Measurements from ENCODE around the gene STXBP1. TPM values are rescaled to one million over a fixed set of nuclear protein-coding genes. Genes with fewer than 3 reads are reported as not detected.

STXBP1 gene
- total RNA-seq (ENCODE audit: low replicate concordance): 12.0 and 23.1 TPM in 2 replicates

DNA sequence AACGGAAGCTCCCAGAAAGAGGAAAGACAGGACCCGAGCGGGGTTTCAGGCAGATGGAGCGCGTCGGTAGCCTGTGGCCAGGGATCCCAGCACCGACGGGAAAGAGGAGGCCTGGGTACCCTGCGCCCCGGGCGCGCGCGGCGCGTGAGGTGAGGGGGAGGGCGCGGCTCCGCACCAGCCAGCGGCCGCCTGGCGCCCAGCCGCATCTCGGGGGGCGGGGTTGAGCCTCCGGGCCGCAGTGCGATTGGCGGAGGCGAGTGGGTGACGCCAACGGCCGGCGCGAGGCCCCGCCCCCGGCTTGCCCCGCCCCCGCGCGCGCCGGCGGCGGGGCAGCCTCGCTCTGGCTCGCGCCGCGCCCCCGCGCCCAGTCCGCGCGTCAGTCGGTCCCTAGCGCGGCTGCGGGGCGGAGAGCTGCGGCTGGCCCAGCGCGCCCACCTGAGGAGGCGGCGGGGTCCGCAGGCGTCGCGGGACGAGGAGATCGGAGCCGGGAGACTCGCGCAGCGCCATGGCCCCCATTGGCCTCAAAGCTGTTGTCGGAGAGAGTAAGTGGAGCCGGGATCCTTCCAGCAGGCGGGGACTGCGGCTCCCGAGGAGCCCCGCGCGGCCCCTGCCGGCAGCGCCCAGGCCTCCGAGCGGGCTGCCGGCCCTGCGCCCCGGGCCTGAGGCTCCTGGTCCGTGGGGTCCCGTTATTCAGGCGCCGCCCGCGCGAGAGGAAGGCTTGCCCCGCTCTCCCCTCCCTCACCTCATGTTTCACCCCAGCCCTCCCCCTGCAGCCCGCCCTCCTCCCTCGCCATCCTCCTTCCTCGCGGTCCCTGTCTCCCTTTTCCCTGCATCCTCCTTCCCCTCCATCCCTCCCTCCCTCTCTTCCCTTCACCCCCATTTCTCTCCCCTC lies at the start of gene STXBP1:
TSS of gene STXBP1 (plus strand) at position 379 of the 892 bp plus-strand sequence. CDS start at position 506, 127 bp downstream.
- H3K27me3 Mint-ChIP-seq (ENCODE audit: insufficient read depth, low read depth): peaks cover 20% of the 10 kb centered on the region
- no peak within 1 kb of the TSS for H3K27ac Mint-ChIP-seq
- TF ChIP-seq, protein P1, sequence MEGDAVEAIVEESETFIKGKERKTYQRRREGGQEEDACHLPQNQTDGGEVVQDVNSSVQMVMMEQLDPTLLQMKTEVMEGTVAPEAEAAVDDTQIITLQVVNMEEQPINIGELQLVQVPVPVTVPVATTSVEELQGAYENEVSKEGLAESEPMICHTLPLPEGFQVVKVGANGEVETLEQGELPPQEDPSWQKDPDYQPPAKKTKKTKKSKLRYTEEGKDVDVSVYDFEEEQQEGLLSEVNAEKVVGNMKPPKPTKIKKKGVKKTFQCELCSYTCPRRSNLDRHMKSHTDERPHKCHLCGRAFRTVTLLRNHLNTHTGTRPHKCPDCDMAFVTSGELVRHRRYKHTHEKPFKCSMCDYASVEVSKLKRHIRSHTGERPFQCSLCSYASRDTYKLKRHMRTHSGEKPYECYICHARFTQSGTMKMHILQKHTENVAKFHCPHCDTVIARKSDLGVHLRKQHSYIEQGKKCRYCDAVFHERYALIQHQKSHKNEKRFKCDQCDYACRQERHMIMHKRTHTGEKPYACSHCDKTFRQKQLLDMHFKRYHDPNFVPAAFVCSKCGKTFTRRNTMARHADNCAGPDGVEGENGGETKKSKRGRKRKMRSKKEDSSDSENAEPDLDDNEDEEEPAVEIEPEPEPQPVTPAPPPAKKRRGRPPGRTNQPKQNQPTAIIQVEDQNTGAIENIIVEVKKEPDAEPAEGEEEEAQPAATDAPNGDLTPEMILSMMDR (IDR thresholded peaks at IDR 0.05): peak; percentile 21
- TF ChIP-seq EZH2 (IDR thresholded peaks at IDR 0.05): no peak
- TF ChIP-seq EZH2phosphoT487 (IDR thresholded peaks at IDR 0.05): no peak

DNA sequence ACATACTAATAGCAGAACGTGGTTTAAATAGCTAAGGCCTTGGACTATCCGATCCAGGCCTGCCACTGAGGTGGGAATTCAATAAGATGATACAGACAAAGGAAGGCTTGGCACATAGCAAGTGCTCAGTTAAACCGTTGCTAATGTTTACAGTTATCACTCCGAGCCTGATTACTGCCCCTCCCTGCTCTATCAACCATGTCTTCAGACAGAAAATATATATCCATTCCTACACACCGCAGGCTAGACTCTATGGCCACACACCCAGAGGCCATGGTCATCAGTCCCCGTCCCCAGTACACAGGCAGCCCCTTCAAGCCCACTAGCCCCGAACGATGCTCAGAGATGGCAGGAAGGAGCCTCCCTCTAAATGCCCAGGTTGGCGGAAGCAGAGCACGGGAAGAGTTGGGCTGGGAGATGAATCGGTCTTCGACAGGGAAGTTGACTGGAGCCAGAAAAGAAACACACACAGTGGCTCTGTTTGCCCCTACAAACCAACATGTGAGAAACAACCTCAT lies 49.7 kb upstream of the STXBP1 start:
- Histone ChIP-seq H4K20me1 (ENCODE audit: low read depth) (peaks cover 11% of the 10 kb centered on the region), H3K9me3 (ENCODE audit: low read depth) (no peaks in the 10 kb centered on the region), H2AFZ (replicated peaks) (no peak overlapping the region), H3K36me3 (no peaks in the 10 kb centered on the region), H3F3A (ENCODE audit: low read depth) (peaks cover 10% of the 10 kb centered on the region), H3K27ac (no peak overlapping the region), H3K79me2 (ENCODE audit: low read depth) (peaks cover 34% of the 10 kb centered on the region), H3K9ac (no peak overlapping the region), H3K4me1 (peaks cover 28% of the 10 kb centered on the region), H3K27me3 (no peaks in the 10 kb centered on the region), H3K4me2 (no peak overlapping the region), H3K4me3 (no peak overlapping the region)
- Mint-ChIP-seq H3K4me1 (peaks cover 58% of the 10 kb centered on the region), H3K27ac (no peak overlapping the region), H3K27me3 (ENCODE audit: insufficient read depth, low read depth) (peaks cover 8% of the 10 kb centered on the region), H3K36me3 (peaks cover 4% of the 10 kb centered on the region), H3K4me3 (no peak overlapping the region), H3K9me3 (no peaks in the 10 kb centered on the region)
- DNase-seq (ENCODE audit: low spot score): no peak
- no peak for TF ChIP-seq EZH2 (IDR thresholded peaks at IDR 0.05)
- TF ChIP-seq, protein P1 (IDR thresholded peaks at IDR 0.05): no peak
- TF ChIP-seq EZH2phosphoT487 (IDR thresholded peaks at IDR 0.05): no peak

More for the DNA sequence above, at the start of gene STXBP1:
- Histone ChIP-seq H3K79me2 (ENCODE audit: low read depth) (peaks cover 37% of the 10 kb centered on the region), H3K36me3 (no peaks in the 10 kb centered on the region), H2AFZ (replicated peaks) (peak within 1 kb of the TSS; percentile 84), H4K20me1 (ENCODE audit: low read depth) (peaks cover 28% of the 10 kb centered on the region), H3K4me1 (peaks cover 22% of the 10 kb centered on the region), H3K27ac (no peak within 1 kb of the TSS), H3K9ac (peak within 1 kb of the TSS; percentile 27), H3K4me2 (peak within 1 kb of the TSS; percentile 91), H3K4me3 (peak within 1 kb of the TSS; percentile 74), H3F3A (ENCODE audit: low read depth) (peaks cover 33% of the 10 kb centered on the region), H3K9me3 (ENCODE audit: low read depth) (no peaks in the 10 kb centered on the region), H3K27me3 (peaks cover 47% of the 10 kb centered on the region)
- Mint-ChIP-seq H3K4me3 (peak within 1 kb of the TSS; percentile 98), H3K9me3 (no peaks in the 10 kb centered on the region), H3K4me1 (peaks cover 27% of the 10 kb centered on the region), H3K36me3 (no peaks in the 10 kb centered on the region)
- peak; percentile 95 for DNase-seq (ENCODE audit: low spot score)

GRCh38 chr9:127562841-127563401 lies 49.2 kb upstream of the STXBP1 start:
- Mint-ChIP-seq H3K4me1 (peaks cover 58% of the 10 kb centered on the region), H3K9me3 (no peaks in the 10 kb centered on the region), H3K27me3 (ENCODE audit: insufficient read depth, low read depth) (peaks cover 8% of the 10 kb centered on the region), H3K4me3 (peak overlapping the region; percentile 59), H3K36me3 (peaks cover 4% of the 10 kb centered on the region), H3K27ac (peak overlapping the region; percentile 91)
- peaks cover 10% of the 10 kb centered on the region for H3F3A ChIP-seq (ENCODE audit: low read depth)
- H3K27me3 ChIP-seq: peaks cover 2% of the 10 kb centered on the region
- no peak overlapping the region for H3K9ac ChIP-seq
- no peaks in the 10 kb centered on the region for H3K36me3 ChIP-seq
- H3K4me2 ChIP-seq: no peak overlapping the region
- H2AFZ ChIP-seq (replicated peaks): no peak overlapping the region
- no peaks in the 10 kb centered on the region for H3K9me3 ChIP-seq (ENCODE audit: low read depth)
- no peak overlapping the region for H3K4me3 ChIP-seq
- H3K4me1 ChIP-seq: peaks cover 28% of the 10 kb centered on the region
- no peak for DNase-seq (ENCODE audit: low spot score)
- no peak overlapping the region for H3K27ac ChIP-seq
- H3K79me2 ChIP-seq (ENCODE audit: low read depth): peaks cover 36% of the 10 kb centered on the region
- TF ChIP-seq EZH2 (IDR thresholded peaks at IDR 0.05) (no peak), EZH2phosphoT487 (IDR thresholded peaks at IDR 0.05) (no peak)
- TF ChIP-seq, protein P1 (IDR thresholded peaks at IDR 0.05): no peak
- peaks cover 15% of the 10 kb centered on the region for H4K20me1 ChIP-seq (ENCODE audit: low read depth)

Measured in neural progenitor cell (in vitro differentiated cells).